Ammon's horn (tissue), 1 donor: ENCODE data around the gene AMELX.

ENCODE experiments used
- DNase-seq: peaks from one replicate; pipeline ENCODE4 v3.0.0-alpha.2; 2016; ENCODE audit warnings: low spot score

Gene AMELX

DNA sequence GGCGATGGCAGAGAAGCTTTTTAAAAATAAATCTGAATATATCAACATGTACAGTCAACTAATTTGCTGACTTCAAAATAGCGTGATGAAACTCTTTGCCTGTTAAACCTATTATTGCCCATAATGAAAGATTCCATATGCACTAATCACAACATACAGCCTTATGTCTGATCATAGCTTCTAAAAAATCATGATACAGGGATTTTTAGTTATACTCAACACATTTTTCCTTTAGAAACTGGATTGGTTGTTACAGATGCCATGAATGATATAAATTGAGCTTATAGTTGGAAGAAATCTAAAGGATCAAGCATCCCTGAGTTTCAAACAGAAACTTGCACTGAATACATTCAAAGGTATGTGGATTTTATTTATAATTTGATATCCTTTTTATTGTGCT, at the start of gene AMELX:
Gene AMELX, plus strand, starts transcription at position 301 of the 400 bp plus-strand sequence. CDS start 1,376 bp downstream, outside the sequence.
- no peak for DNase-seq

DNA sequence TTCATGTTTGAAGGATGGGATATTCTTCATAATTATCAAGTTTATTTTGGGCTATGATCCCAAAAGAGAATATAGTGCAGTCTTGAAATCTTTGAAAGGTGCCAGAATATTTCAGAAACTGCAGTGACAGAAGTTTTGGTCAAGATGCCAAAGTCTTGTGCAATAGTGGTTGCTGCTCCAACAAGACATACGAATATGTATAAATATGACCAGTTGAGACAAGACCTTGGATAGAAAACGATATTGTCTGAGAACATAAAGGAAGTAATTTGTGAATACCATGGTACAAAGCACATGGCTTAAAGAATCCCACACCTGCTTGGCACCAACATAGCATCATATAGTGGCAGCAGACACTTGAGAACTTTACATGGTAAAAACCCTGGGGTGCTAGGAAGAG, 48.6 kb upstream of the AMELX start:
- DNase-seq = no peak

DNA sequence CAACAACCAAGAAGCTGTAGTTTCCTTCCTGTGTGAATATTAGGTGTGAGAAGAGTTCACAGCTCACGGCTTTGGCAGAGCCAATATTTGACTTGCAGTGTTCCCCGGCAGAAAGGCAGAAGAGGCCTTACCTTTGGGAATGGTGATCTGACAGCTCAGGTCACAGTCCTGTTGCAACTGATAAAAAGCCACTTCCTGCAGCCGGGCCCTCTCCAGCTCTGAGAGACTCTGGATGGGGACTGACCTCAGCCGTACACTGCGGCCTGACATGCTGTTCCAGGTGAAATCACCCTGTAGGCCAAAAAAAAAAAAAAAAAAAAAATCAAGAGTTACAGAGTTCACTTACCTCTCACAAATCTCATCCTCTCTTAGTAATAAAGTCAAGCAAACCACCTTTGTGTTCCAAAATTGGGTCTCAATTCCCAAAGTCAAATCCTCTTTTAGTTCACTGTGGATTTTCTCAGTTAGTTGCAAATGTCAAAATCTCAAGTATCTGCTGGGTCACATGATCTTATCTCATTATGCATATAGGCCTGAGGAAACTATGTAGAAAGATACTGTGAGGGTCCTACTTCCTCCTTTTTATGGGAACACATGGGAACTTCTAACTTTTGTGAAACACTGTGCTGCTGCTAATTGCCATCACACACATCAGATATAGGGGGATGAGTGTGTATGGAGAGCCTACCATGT, 38.6 kb upstream of the AMELX start:
- no peak for DNase-seq

DNA sequence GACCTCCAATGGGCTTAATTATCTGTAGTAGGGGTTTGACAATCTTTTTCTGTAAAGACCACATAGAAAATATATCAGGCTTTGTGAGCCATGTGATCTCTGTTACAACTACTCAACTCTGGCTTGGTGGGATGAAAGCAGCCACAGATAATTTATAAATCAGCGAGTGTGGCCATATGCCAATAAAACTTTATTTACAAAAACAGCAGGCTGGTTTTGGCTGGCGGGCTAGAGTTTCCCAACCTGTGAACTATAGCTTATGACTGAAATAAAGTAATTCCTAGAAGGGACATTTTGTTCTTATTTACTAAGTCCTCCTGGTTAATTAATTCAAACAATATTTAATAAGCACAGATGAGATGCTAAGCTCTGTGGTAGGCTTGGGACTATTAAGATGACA, 35.9 kb upstream of the AMELX start:
- DNase-seq = no peak

DNA sequence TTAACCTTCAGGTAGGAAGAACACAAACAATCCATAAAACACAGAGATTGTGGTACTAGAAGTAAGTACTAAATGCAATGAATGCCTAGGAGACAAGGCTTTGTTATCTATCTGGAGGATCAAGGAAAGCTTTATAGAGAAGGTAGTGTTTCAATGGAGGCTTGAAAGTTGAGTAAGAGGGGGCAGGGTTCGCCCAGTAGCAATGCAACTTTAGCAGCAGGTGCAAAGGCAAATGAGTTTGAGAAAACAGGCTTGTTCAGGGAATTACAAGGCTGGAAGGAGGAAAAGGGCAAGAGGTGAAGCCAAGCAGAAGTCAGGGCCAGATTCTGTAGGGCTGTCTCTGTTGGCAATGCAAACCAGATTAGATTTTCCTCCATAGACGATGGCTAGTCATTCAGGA, 35.5 kb upstream of the AMELX start:
- DNase-seq = no peak

DNA sequence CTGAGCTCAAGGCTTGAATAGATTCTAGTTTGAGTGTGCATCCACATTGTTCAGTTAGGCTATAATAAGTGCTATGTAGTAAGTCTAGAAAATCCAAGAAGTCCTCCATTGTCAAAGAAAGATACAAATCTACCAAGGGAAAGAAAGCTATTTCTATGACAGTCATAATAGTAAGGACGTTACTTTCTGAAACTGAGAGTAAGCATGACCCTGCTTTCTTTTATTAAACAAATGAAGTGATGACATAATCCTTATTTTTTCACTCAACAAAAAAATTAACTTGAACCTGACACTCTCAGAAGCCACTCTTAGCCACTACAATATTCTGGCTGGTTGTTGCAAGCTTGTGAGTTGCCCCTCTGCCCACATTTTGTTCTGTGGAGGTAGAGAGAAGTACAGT, 33.8 kb upstream of the AMELX start:
- no peak for DNase-seq

DNA sequence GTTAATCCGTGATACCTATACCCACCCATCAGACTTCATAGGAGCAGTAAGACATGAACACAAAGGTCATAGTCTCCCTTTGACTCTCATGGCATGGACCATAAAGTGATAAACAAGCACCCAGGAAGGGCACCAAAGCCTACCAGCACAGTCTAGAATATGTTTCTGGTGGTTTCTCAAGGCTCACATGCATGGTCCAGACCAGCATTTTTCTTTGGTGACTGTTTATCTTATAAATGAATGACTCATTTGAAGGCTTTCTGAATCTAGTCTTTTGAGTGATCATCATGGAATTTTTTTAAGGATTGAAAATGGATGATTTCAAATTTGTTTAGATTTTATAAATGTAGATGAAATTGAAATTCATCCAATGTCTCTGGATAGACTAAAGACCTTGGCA, 32.0 kb upstream of the AMELX start:
- DNase-seq = no peak

DNA sequence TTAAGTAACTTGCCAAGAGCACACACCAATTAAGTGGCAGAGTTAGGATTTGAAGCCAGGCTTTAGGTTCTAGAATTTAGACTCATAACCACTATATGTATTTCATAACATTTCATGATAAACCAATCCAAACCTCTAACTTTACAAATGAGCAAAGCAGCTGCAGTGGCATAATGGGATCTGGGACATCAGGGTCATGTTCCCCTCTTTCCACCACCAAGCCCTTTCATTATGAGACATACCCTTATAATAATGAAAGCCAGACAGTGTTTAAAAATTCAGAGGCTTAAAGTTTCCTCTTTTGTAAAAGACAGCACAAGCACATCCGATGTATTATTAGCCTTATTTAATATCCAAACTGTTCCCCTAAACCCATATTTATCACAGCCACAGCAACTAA, 28.3 kb upstream of the AMELX start:
- no peak for DNase-seq

DNA sequence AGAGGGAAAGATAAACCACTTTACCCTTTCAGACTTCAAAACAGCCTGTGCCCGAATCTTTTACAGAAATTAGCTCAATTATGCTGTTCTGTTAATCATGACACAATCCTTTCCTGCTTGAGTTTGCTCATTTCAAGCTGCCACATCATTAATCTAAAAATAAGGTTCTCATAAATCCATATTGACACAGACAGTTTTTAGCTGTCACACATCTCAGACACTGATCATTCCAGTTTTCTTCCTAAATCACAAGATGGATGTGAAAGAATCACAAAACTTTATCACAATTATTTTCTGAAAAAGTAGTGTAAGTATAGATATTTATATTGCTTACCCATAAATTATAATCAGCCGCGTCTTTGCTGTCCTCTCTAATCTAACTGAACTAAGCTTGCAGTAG, 27.9 kb upstream of the AMELX start:
- DNase-seq = no peak

DNA sequence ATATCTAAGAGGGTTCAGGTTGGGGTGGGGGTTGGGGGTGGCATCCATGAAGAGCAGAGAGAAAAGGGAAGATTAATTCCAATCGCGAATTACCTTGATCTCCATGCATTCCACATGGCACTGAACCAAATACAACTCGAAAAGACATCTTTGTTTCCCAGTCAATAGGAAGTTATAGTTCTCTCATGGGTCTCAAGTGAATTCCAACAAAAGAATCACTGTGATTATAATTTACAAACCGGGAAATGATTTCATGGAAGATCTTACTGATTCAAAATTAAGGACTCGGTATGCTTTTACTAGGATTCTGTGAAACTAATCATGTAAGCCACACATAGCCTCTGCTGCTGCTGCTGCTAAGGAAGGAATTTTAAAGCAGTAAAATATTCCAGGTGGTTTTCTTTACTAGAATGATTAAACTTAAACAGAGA, 26.6 kb upstream of the AMELX start:
- no peak for DNase-seq

DNA sequence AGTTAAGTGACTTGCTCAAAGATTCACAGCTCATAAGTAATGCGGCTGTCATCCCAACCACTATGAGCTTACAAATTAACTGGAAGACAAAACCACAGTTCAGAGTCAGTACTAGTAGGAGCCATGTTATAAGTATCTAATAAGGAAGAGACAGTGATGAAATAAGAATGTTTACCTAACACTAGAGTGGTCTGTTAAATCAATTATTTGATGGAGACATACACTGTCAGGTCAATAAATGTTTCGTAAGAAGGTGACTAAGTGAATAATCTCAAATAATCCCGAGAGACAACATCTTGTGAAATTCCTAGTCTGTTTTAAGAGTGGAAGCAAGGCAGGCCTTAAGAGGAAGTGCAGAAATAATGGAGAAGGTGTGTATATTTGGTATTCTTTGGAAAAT, 25.8 kb upstream of the AMELX start:
- no peak for DNase-seq

DNA sequence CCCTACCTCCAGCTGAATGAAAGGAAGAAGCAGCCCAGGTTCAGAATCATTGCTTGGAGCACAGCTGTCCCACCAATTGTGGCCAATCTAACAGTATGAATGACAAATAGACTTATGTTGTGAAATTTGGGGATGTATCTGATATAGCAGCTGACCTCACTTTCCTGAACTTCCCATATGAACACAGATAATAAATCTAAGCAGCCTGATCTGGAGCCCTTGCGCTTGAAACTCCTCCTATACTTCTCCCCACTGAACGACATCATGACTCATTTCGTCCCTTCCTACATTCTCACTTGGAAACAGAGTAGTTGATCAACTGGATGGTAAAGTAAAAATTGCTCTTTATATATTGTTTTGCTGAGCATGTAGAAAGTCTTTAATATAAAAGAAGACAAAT, 24.2 kb upstream of the AMELX start:
- no peak for DNase-seq

DNA sequence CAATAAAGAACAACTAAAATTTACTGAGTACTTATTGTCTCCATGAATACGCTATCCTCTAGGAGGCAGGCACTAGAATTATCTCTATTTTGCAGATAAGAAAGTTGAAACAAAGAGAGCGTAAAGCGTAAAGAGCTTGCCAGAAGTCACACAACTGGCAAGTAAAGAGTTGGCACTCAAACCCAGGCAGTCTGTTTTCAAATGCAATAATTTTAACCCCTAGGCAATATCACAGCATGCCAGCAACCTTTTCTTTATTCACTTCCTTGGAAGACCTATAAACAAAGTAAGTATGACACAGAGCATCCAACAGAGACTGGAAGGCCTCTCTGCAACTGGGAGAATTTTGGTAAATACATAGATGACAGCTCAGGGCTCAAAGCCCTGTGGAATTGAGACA, 23.2 kb upstream of the AMELX start:
- no peak for DNase-seq

DNA sequence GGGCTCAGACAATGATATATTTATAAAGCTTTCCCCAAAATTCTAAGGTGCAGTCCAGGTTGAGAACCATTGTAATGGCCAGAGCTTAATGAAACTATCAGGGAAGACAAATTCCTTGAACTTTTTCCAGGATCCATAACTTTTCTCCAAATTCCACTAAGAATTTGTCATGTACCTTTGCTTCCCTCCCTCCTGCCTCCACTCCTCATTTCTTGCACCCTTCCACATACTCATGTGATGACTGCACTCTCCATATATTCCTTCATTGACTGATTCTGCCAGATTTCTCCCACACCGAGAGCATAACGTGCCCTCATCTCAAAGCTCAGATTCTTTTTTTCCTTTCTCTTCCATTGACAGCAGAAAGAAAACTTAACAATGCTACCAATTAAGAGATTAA, 20.9 kb upstream of the AMELX start:
- no peak for DNase-seq

DNA sequence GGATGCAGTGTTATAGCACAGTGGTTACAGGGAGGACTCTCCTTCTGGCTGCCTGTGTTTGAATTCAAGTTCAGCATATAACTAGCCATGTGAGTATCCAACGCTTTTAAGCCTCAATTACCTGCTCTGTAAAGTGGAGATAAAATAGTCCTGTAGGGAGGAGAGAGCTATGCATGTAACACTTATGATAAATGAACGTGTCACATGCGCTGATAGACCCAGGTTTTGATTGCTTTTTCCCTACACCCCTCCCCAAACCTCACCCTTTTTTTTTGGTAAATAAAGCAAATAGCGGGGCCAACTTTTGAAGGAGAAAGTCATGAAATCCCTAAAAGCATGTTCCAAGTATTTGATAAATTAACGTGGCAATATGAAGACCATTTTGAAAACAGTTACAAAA, 20.4 kb upstream of the AMELX start:
- DNase-seq = no peak

DNA sequence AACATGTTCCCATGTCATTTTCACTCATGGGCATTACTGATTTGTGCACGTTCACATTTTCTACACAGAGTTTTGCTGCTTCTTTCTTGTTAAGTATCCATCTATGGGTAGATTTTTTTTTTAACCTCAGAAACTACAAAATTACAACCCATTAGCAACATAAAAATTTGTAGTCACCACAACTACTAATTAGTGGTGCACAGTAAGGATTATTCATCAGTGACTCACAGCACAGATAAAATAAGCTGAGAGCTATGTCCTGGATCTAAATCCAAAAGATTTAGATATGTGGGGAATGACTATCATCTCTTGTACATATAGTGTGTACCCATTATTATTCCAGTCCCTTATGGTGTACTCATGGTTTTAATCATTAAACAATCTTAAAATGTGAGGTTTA, 19.7 kb upstream of the AMELX start:
- no peak for DNase-seq

DNA sequence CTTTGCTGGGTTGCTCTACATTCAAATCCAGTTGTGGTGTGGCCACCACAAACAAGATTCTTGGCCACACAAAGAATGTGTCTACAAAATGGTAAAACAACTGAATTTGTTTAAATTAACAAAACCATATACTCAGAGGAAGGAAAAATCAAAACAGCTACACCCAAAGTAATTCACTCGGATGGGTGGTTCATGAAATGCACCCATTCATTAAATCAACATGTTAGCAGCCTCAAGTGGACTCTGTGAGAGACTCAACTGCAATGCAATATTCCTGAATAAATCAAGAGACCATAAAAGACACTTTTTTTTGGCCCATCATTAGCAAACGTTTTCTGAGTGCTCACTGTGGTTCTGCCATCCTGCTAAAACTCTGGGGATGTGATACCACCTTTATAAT, 11.2 kb upstream of the AMELX start:
- no peak for DNase-seq

DNA sequence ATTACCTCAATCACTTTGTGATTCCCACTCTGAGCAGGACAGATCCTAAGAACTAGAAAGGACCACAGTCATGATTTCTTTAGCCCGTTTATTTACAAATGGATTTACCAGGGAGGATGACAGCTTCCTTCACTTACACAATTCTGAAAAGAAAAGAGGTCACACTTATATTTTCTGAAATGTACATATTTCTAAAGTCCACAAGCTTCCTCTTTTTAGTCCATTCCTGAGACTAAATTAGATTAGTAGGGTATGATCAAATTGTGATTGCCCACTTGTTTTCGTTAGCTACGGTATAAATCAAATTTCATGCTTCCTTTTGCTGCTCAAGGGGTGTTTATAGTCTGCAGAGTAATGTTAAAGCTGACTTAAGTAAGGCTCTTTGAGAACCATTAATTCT, 7.6 kb upstream of the AMELX start:
- DNase-seq = no peak

DNA sequence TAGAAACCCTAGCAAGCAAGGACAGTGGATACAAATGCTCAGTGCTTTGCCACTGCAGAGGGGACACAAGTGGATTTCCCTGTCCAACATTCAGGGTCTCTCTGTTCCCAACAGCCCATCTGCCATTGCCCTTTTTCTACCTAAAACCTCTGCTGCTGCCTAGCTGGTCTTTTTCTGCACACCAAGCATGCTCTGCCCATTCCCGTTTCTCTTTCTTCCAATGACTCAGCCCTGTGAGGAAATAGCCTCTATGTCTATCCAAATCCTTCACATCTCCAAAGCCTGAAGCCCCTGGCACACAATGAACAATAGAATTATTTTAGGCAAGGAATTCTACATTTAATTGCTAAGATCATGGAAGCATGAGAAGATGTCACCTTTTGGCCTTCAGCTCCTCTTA, 5.7 kb upstream of the AMELX start:
- DNase-seq = no peak

DNA sequence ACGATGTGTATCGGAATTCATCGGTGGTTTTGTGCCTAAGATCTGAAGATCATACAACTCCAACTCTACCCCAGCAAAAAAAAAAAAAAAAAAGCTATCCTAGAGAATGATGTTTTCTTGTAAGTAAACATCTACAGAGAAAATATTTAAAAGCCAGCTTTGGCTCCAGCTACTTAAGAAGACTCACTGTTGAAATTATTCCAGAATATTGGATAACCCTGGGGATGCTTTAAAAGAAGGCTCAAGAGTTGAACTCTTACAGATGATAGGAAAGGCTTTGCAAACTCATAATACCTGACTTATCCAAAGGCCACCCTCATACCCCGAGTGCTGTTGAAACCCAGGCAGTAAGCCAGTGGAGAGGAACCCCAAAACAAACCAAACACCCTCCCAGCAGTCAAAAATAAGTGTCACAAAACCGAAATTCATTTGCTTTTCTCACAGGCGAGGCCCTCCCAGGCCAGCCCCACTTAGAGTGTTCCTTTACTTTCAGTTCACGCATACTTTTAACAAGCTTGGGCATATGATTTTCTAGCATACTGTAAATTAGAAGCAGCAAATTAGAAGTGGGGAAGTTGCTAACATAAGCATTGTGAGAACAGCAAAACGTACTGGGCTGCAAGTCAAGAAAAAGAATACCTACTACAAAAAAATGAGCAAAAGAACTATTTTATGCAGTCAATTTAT, 2.7 kb upstream of the AMELX start:
- DNase-seq = no peak

DNA sequence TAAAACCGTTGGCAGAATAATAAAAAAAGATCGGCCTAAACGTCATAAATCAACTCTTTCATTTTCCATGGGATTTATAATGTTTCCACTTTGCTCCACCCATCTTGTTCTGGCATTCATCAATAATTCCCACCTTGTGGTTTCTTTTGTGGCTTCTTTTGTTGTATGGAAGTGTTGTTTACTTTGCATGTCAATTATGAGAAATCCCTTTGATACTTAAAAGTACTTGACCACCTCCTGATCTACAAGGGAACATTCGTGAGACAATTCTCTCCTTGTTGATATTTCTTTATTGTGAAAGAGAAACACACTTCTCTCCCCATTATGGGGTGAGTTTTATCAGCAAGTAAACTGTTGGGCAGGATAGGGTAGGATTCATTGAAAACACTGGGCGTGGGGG, 2.8 kb downstream of the AMELX start:
- no peak for DNase-seq

DNA sequence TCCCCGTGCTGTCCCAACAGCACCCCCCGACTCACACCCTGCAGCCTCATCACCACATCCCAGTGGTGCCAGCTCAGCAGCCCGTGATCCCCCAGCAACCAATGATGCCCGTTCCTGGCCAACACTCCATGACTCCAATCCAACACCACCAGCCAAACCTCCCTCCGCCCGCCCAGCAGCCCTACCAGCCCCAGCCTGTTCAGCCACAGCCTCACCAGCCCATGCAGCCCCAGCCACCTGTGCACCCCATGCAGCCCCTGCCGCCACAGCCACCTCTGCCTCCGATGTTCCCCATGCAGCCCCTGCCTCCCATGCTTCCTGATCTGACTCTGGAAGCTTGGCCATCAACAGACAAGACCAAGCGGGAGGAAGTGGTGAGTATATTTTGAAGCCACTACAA, 5.4 kb downstream of the AMELX start:
- DNase-seq = no peak

DNA sequence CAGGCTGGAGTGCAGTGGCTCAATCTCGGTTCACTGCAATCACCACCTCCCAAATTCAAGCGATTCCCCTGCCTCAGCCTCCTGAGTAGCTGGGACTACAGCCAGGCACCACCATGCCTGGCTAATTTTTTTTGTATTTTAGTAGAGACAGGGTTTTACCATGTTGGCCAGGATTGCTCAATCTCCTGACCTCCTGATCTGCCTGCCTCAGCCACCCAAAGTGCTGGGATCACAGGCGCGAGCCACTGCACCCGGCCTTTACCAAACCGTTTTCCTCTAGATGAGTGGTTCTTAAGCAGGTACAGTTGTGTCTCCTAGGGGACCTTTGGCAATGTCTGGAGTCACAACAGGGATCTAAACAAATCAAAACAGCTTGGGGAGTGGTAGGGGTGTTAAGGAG, 11.6 kb downstream of the AMELX start:
- DNase-seq = no peak

DNA sequence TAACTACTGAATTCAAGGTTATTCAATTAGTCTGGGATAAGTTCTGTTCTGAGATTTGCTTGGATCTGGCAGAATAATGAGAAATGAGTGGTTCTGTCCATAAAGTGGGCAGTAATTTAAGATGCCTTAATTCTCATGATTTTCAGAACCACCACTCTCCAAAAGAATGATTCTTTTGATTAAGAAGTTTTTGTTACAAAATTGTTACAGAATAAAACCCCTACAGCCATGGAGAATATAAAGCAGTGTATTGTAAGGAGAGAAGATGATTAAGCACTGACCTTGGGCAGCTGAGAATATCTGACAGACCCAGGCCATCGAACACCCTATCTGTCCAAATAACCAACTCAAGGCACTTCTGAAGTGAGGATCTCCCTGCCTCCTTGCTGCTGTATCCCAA, 12.4 kb downstream of the AMELX start:
- DNase-seq = no peak
